SKM-1 (cell line): Measurements from ENCODE around the gene ATAD2B.

Source experiments
- DNase-seq: peaks from one replicate; lab custom pipeline; 2025; ENCODE audit not compliant: unreplicated experiment; lab: John Stamatoyannopoulos, UW

The ATAD2B gene

DNA sequence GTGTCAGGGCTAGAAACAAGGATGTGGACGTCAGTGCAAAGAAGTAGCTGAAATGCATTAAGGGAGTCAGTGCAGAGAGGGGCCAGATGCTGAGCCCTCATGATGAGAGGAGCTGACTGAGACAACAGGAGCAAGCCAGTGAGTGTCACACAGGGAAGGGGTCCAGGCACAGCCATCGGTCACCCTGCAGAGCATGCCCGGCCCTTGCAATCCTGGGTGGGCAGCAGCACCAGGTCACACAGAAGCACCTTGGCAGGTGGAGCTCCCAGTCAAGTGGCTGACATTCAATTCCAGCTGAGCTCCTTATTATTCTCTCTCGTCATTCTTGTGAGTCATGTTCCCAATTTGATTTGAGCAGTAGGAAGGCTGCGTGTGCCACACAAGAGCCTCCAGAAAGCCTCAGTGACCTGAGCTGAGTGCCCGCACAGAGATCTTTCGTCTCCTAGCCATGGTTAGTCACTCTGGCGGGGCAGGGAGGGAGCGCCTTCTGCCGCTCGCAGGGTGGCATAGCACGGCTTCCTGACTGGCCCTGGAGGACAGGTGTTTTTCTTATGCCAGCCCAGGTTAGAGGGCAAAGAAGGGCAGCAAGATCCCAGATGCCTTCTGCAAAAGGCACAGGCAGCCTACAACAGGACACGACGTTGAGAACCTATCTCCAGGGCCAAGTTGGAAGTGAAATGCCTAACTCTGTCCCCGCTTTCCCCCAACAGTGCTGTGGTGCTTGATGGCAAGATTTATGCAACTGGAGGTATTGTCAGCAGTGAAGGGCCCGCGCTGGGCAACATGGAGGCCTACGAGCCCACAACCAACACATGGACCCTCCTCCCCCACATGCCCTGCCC, 220.9 kb downstream of the ATAD2B start:
- no peak for DNase-seq

DNA sequence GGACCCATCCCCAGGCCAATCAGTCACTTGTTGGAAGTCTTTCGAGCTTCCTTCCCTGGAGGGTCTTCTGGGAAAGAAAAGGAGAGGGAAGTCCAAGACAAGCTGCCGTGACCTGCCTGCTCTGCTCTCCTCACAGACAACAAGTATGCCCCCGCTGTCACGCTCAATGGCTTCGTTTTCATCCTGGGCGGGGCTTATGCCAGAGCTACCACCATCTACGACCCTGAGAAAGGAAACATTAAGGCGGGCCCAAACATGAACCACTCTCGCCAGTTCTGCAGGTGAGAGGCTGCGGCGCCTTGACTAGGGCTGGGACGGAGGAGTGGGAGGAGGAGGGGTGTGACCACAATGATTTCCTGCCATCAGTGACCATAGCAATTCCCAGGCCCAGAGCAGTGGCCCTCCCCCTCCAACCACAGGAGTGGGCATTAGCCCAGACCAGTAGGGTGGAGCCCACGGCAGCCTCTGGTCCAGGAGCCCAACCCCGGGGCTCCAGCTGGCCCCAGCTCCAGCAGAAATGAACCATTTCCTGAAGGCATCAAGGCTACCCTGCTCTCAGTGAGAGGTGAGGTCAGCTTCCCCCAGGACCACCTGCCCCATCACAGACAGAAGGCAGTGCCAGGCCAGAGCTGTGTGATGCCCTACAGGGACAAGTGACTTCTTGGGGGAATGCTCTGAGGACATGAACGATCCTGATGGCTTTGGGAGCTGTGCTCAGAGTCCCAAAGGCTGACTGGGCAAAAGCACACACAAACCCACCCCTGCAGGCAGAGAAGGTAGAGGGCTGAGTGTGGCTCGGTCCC, 223.1 kb downstream of the ATAD2B start:
- no peak for DNase-seq

DNA sequence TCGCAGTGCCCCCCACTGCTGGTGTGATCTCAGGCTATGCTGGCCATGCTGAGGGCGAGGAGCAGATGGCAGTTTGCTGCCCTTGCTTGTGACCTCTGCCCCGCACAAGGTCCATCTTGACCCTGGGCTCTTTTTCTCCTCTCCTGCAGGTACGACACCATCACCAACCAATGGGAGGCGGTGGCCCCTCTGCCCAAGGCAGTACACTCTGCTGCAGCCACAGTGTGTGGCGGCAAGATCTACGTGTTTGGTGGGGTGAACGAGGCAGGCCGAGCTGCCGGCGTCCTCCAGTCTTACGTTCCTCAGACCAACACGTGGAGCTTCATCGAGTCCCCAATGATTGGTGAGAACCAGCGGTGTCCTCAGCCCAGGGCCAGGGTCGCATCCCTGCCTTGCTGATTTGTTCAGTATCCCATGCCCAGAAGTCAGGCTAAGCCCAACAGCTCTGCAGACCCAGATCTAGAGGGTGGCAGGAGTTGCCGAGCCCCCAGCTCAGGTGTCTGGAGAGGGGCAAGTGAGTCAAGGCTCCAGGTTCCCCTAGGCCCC, 223.8 kb downstream of the ATAD2B start:
- no peak for DNase-seq

DNA sequence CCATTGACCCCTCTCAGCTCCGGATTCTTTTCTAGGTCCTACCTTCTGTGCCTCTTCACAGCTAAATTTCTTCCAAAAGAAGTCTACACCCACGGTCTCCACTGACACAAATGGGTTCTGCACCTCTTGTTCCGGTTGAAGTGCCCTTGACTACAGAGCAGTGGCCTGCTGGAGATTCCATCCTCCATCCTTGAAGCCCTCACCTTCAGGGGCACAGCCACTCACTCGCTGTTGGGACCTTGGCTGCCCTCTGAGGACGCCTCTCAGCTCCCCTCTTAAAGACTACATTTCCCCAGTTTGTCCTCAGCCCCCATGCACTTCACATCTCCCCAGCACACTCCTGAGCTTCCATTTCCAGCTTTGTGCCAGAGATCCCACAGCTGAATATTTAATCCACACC, 226.3 kb downstream of the ATAD2B start:
- DNase-seq = no peak

DNA sequence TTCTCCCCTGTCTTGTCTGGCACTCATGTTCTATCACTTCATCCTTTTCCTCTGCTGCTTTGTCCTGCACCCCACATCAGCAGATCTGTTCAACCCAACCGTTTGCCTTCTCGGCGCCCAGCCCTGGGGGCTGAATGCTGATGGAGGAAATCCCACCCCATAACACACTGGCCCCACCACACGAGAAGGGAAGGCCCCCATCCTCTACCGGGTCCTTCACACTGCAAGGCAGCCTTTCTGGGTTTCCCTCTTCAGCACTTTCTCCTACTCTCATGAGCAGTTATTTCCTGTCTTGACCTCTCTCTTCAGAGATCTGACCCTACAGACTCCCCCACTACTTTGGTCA, 227.4 kb downstream of the ATAD2B start:
- no peak for DNase-seq

DNA sequence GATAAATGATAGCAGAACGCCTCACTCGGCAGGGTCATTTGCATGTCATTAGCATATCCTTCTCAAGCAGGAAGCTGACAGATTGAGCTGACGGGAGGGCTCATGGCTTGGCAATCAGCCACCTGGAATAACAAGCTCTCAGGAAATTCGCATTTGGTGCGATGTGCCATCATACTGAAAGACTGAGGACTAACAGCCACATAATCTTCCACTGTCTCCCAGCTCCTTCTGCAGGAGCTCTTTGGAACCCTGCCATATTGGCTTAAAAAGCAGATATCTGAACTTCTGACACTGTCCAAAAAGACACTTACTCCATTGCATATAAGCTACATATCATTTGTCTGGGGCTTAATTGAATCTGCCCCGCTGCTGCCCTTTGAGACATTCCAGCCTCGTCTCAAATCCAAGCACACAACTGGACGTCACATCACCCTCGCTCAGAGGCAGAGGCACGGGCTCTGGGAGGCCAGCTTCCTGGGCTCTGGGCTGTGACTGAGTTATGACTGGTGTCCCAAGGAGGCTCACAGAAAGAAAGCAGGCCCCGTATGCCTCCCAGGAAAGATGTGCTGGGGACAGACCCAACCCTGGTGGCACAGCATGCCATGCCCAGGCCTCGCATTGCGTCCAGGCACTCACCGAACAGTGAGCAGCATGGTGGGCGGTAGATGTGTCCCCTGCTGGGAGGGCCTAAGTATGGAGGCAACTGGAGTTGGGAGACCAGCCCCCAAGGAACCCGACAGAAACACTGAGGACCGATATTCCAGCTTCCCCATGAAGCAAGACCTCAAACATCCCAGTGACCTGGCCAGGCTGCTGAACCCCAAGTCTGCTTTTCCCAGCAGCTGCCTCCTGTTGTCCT, 228.0 kb downstream of the ATAD2B start:
- DNase-seq = no peak
